Fibroblast of pulmonary artery (primary cell): Measurements from ENCODE around the gene ATRIP.

Experiments used
- DNase-seq: peaks from one replicate; pipeline ENCODE4 v3.0.0-alpha.2; 2010; ENCODE audit warnings: low read depth
- H3K4me3 ChIP-seq: replicated peaks from 2 replicates; pipeline ENCODE4 v1.5.1; 2011; ENCODE audit warnings: low read depth, mild to moderate bottlenecking, control low read depth, low read length, moderate library complexity
- TF ChIP-seq, protein P1 (sequence below): IDR thresholded peaks from 2 replicates; pipeline ENCODE4 v1.5.1; 2011; ENCODE audit warnings: mild to moderate bottlenecking, control low read depth, low read length, inconsistent platforms; ENCODE audit errors: missing control alignments

ATRIP gene

DNA sequence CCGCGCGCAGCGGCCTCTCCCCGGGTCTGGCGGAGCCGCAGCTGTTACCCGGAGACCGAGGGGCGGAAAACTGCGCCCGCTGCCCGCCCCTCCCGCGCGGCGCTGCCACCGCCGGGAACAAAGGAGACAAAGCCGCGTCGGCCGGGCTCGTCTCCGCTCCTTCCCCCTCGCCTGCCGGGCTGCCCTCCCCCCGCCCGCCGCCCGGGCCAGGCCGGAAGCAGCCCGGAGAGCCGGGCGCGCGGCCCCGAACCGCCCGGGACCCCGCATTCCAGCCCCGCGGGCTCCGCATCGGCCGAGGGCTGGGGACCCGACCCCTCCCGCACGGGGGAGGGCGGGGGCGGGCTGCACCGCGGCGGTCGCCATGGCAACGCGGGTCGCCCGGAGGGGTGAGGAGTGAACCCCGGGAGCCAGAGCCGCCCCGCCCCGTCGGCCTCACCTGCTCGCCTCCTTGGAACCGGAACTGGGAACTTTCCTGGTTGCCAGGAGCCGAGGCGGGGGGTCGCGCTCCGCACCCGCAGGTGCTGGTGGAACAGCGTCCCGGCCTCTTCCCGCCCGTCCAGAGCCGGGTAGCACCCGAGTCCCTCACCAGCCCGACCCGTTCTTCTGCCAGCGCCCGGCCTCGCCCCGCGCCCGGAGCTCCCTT is 17.1 kb upstream of the ATRIP start:
- DNase-seq: peak; percentile 22
- TF ChIP-seq, protein P1, sequence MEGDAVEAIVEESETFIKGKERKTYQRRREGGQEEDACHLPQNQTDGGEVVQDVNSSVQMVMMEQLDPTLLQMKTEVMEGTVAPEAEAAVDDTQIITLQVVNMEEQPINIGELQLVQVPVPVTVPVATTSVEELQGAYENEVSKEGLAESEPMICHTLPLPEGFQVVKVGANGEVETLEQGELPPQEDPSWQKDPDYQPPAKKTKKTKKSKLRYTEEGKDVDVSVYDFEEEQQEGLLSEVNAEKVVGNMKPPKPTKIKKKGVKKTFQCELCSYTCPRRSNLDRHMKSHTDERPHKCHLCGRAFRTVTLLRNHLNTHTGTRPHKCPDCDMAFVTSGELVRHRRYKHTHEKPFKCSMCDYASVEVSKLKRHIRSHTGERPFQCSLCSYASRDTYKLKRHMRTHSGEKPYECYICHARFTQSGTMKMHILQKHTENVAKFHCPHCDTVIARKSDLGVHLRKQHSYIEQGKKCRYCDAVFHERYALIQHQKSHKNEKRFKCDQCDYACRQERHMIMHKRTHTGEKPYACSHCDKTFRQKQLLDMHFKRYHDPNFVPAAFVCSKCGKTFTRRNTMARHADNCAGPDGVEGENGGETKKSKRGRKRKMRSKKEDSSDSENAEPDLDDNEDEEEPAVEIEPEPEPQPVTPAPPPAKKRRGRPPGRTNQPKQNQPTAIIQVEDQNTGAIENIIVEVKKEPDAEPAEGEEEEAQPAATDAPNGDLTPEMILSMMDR: no peak
- H3K4me3 ChIP-seq: peak overlapping the region; percentile 63

DNA sequence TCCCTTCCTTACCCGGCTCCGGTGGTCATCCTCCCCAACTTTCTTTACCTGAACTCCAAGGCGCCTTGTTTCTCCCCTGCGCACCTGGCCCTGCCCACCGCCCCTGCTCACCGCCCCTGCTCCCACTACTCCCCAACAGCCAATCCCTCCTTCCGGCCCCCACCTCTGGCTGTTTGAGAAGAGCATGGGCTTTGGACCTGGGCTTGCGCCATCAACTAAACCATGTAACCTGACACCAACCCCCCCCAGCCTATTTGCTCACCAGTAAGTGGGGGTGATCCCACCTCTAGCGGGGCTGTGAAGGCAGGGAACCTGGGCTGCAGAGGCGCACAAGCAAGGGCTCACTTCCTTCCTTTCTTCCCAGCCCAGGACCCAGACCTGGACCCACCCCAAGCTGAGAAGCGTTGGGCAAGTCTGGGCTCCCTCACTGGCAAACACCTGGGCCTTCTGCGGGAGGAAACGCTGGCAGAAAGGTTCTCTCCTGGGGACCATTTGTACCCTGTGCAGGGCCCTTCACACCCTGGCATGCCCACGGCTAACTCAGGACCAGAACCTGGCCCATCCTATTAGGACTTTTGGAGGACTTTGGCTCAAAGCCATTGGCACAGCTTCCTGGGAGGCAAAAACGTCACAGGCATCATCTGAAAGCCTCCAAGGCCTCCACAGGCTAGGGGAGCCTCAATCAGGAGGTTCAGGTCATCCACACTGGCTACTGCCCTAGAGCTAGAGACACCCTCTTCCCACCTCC is 16.4 kb upstream of the ATRIP start, which contains the start of gene PLXNB1:
PLXNB1 (minus strand) TSS at position 127 of the 748 bp plus-strand sequence. CDS start 5,475 bp downstream, outside the sequence.
- TF ChIP-seq, protein P1: no peak
- peak within 1 kb of the TSS; percentile 63 for H3K4me3 ChIP-seq
- peak; percentile 70 for DNase-seq

DNA sequence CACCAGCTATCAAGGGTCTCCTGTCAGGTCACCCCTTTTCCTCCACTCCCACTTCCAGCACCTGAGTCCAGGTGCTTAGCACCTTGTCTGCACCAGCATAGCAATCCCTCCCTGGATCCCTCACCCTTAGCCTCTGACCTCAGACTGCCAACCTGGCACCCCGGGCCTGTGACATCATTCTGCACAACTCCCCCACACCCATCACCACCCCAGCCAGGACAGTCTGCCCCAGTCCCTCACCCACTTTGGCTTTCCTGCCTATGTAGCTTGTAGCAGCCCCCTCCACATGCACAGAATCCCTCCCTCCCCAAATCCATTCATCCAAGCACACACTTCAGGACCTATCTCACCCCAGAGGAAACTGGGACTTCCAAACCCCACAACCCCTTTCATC is 15.8 kb upstream of the ATRIP start:
- TF ChIP-seq, protein P1: no peak
- no peak overlapping the region for H3K4me3 ChIP-seq
- no peak for DNase-seq

DNA sequence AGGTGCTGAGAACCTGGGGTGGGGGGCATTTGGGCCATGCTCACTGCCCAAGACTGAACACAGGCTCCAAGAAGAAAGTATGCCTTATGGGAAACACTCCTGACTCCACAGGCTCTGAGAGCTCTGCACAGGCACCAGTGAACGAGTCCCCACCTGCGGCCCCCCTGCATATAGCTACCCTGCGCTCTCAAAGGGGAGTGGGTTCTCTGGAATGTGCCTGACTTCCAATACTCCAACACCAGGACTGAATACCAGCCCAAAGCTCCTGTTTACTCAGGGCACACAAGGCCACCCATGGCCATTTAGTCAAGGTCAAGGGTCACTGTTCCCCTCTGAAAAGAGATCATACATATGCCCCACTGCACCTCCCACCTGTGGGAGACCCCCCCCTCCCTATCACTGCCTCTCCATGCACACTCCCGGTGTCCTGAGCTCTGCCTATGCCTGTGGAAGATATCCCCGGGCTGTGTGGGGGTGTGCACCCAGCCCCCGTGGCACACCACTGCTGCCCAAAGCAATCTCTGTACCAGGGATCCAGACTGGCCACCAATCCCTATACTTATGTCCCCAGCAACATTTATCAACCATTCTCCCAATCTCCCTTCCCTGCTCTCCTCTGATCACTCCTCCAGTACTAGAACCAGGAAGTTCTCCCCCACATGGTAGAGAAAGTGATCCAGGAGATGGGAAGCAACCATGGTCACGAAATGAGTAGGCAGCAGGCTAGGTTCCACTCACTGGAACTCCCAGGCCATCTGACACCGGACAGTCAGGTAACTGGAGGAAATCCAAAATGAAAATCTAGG is 15.1 kb upstream of the ATRIP start:
- TF ChIP-seq, protein P1: no peak
- H3K4me3 ChIP-seq: no peak overlapping the region
- DNase-seq: no peak

DNA sequence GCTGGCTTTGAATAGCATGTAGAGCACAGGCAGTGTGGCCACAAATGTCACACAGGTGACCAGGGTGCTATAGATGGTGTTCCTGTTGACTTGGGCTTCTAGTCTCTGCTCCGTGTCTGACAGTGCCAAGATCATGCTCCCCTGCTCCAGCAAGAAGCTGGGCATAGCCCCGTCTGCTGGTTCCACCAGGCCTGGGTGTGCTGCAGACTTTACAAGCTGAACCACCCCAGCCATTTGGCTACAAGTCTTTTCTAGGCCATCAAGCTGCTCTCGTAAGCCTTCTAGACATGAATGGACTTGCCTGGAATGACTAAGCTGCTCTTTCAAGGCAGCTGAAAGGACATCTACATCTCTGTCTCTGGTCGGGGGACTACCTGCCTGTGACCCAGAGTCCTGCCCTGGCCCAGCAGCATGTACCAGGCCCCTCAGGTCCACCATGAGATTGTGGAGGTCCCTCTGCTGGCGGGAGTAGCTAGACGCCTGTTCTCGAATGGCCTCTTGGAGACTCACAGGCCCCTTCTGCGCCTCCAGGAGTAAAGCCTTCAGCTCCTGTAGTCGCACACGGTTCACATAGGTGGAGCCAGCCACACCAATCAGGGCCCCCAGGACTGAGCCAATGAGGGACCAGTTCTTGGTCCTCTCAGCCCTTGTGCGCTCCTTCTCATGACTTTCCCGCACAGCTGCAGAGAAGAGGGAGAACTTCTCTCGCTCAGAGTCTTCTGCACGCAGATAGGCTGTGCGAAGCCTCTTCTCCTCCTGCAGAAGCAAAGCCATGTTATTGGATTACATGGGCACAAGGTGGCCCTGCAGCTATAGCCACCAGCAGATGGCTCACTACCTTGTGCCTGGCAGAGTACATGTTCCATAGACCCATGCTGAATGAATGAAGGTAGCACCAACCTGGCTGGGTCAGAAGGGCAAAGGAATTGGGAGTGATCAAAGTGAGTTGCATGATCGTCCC is 13.8 kb upstream of the ATRIP start:
- DNase-seq: no peak
- TF ChIP-seq, protein P1: peak; percentile 10
- no peak overlapping the region for H3K4me3 ChIP-seq
